ENCODE results near the gene OR1K1. TPM values are rescaled to one million over a fixed set of nuclear protein-coding genes. Genes with fewer than 3 reads are reported as not detected.
A peak's percentile ranks its signal among the peaks of the same experiment; 100 is the strongest.

The OR1K1 gene
- polyA plus RNA-seq, 2 of the 4 experiments (the other 2 are of a cell fraction) = not detected

GRCh38 chr9:122846371-122846940, 46.5 kb downstream of the OR1K1 start:
- Histone ChIP-seq H3K4me3 (no peak overlapping the region), H3K4me2 (no peak overlapping the region), H3K4me1 (no peaks in the 10 kb centered on the region), H3K9me3 (no peaks in the 10 kb centered on the region), H3K27ac (no peak overlapping the region)
- TF ChIP-seq PBX3 (IDR thresholded peaks at IDR 0.05) (no peak), HMGXB4 (CRISPR knock-in tag; IDR thresholded peaks at IDR 0.05; ENCODE audit: borderline replicate concordance) (no peak), SREBF2 (IDR thresholded peaks at IDR 0.05) (no peak), RCOR1 (IDR thresholded peaks at IDR 0.05; ENCODE audit: low read depth, low read length) (no peak), NPAS2 (CRISPR knock-in tag; IDR thresholded peaks at IDR 0.05; ENCODE audit: borderline replicate concordance) (no peak), RFX5 (IDR thresholded peaks at IDR 0.05) (no peak), GATA3 (IDR thresholded peaks at IDR 0.05; ENCODE audit: borderline replicate concordance) (no peak), ESRRA (IDR thresholded peaks at IDR 0.05; ENCODE audit: borderline replicate concordance, low read length) (no peak), RAD21 (conservative IDR thresholded peaks at IDR 0.05 in 1 of 2, IDR thresholded peaks at IDR 0.05 in 1 of 2) (no peak), CBX2 (IDR thresholded peaks at IDR 0.05; ENCODE audit: borderline replicate concordance, low read depth) (no peak), FOXS1 (CRISPR knock-in tag; IDR thresholded peaks at IDR 0.05) (no peak), POLR2A (IDR thresholded peaks at IDR 0.05; ENCODE audit: low read length) (no peak), FOSB (CRISPR knock-in tag; IDR thresholded peaks at IDR 0.05) (no peak), SMC3 (IDR thresholded peaks at IDR 0.05) (no peak), ATOH8 (CRISPR knock-in tag; IDR thresholded peaks at IDR 0.05; ENCODE audit: low read depth) (no peak), HDAC2 (IDR thresholded peaks at IDR 0.05) (no peak), E2F6 (IDR thresholded peaks at IDR 0.05; ENCODE audit: borderline replicate concordance, low read depth) (no peak), CEBPB (IDR thresholded peaks at IDR 0.05) (no peak), EHMT2 (IDR thresholded peaks at IDR 0.05; ENCODE audit: low read depth) (no peak), HOXB5 (CRISPR knock-in tag; IDR thresholded peaks at IDR 0.05) (no peak)
- 92% methylated on average over 5 of the region's 5 CpGs for WGBS (ENCODE audit: missing lambda C conversion rate)
- ChIA-PET CTCF (no interaction called here), POLR2A (no interaction called here)
- ATAC-seq = no peak
- DNase-seq (ENCODE audit: low read depth in 1 of 2, low spot score in 1 of 2) = no peak
- no peak for FAIRE-seq

GRCh38 chr9:122848256-122848943, 48.5 kb downstream of the OR1K1 start:
- DNase-seq (ENCODE audit: low read depth in 1 of 2, low spot score in 1 of 2) (no peak), FAIRE-seq (no peak), ATAC-seq (no peak)
- no peaks in the 10 kb centered on the region for H3K4me1 ChIP-seq
- H3K27ac ChIP-seq = no peak overlapping the region
- ChIA-PET CTCF (no interaction called here), POLR2A (no interaction called here)
- no peaks in the 10 kb centered on the region for H3K9me3 ChIP-seq
- 50% methylated on average over 2 of the region's 2 CpGs for WGBS (ENCODE audit: missing lambda C conversion rate)
- TF ChIP-seq CHD4 (IDR thresholded peaks at IDR 0.05; ENCODE audit: borderline replicate concordance) (no peak), KDM5A (IDR thresholded peaks at IDR 0.05) (no peak), MAFK (IDR thresholded peaks at IDR 0.05; ENCODE audit: partially characterized antibody) (peak; percentile 71)
- no peak overlapping the region for H3K4me3 ChIP-seq
- H3K4me2 ChIP-seq = no peak overlapping the region

Other genes with a start within 250 kb of the OR1K1 start
- not detected in 2 replicates for gene OR1N2, start 247.0 kb upstream of the OR1K1 start, polyA plus RNA-seq (2011; rRNA removed)
- gene OR1N2, start 247.0 kb upstream of the OR1K1 start, polyA plus RNA-seq (2017; fragmentation: RNase III; extraction: RNeasy Plus Mini Kit Qiagen cat#74134 plus additional on column Dnase treatment) = not detected in 3 replicates
- 0.05 TPM in 2 replicates for gene OR1L8, start 216.7 kb upstream of the OR1K1 start, polyA plus RNA-seq (2011; rRNA removed)
- gene OR1L8, start 216.7 kb upstream of the OR1K1 start, polyA plus RNA-seq (2017; fragmentation: RNase III; extraction: RNeasy Plus Mini Kit Qiagen cat#74134 plus additional on column Dnase treatment) = not detected in 3 replicates
- gene OR1Q1, start 185.4 kb upstream of the OR1K1 start, polyA plus RNA-seq (2011; rRNA removed) = 0.28 and 0.50 TPM in 2 replicates
- gene OR1Q1, start 185.4 kb upstream of the OR1K1 start, polyA plus RNA-seq (2017; fragmentation: RNase III; extraction: RNeasy Plus Mini Kit Qiagen cat#74134 plus additional on column Dnase treatment) = 0.10 to 0.11 TPM in 2 of 3 replicates, not detected in the other
- not detected in 2 replicates for gene OR1B1, start 142.5 kb upstream of the OR1K1 start, polyA plus RNA-seq (2011; rRNA removed)
- not detected in 3 replicates for gene OR1B1, start 142.5 kb upstream of the OR1K1 start, polyA plus RNA-seq (2017; fragmentation: RNase III; extraction: RNeasy Plus Mini Kit Qiagen cat#74134 plus additional on column Dnase treatment)
- gene OR1L1, start 138.4 kb upstream of the OR1K1 start, polyA plus RNA-seq (2011; rRNA removed) = not detected in 2 replicates
- gene OR1L1, start 138.4 kb upstream of the OR1K1 start, polyA plus RNA-seq (2017; fragmentation: RNase III; extraction: RNeasy Plus Mini Kit Qiagen cat#74134 plus additional on column Dnase treatment) = not detected in 3 replicates
- gene OR1L3, start 125.0 kb upstream of the OR1K1 start, polyA plus RNA-seq (2011; rRNA removed) = not detected in 2 replicates
- not detected in 3 replicates for gene OR1L3, start 125.0 kb upstream of the OR1K1 start, polyA plus RNA-seq (2017; fragmentation: RNase III; extraction: RNeasy Plus Mini Kit Qiagen cat#74134 plus additional on column Dnase treatment)
- not detected in 2 replicates for gene OR1L4, start 76.1 kb upstream of the OR1K1 start, polyA plus RNA-seq (2011; rRNA removed)
- not detected in 3 replicates for gene OR1L4, start 76.1 kb upstream of the OR1K1 start, polyA plus RNA-seq (2017; fragmentation: RNase III; extraction: RNeasy Plus Mini Kit Qiagen cat#74134 plus additional on column Dnase treatment)
- not detected in 2 replicates for gene OR1L6, start 57.8 kb upstream of the OR1K1 start, polyA plus RNA-seq (2011; rRNA removed)
- gene OR1L6, start 57.8 kb upstream of the OR1K1 start, polyA plus RNA-seq (2017; fragmentation: RNase III; extraction: RNeasy Plus Mini Kit Qiagen cat#74134 plus additional on column Dnase treatment) = not detected in 3 replicates
- not detected in 2 replicates for gene OR5C1, start 11.2 kb upstream of the OR1K1 start, polyA plus RNA-seq (2011; rRNA removed)
- not detected in 3 replicates for gene OR5C1, start 11.2 kb upstream of the OR1K1 start, polyA plus RNA-seq (2017; fragmentation: RNase III; extraction: RNeasy Plus Mini Kit Qiagen cat#74134 plus additional on column Dnase treatment)
- gene PDCL, start 28.5 kb downstream of the OR1K1 start, polyA plus RNA-seq (2011; rRNA removed) = 14.2 and 18.8 TPM in 2 replicates
- gene PDCL, start 28.5 kb downstream of the OR1K1 start, polyA plus RNA-seq (2017; fragmentation: RNase III; extraction: RNeasy Plus Mini Kit Qiagen cat#74134 plus additional on column Dnase treatment) = 21.1 to 28.1 TPM (median 25.8 TPM) in 3 replicates
- gene RC3H2, start 105.2 kb downstream of the OR1K1 start, polyA plus RNA-seq (2011; rRNA removed) = 42.5 and 43.6 TPM in 2 replicates
- 15.1 to 16.1 TPM (median 15.7 TPM) in 3 replicates for gene RC3H2, start 105.2 kb downstream of the OR1K1 start, polyA plus RNA-seq (2017; fragmentation: RNase III; extraction: RNeasy Plus Mini Kit Qiagen cat#74134 plus additional on column Dnase treatment)
- gene ZBTB6, start 113.2 kb downstream of the OR1K1 start, polyA plus RNA-seq (2011; rRNA removed) = 10.0 and 10.3 TPM in 2 replicates
- 7.7 to 9.0 TPM (median 8.9 TPM) in 3 replicates for gene ZBTB6, start 113.2 kb downstream of the OR1K1 start, polyA plus RNA-seq (2017; fragmentation: RNase III; extraction: RNeasy Plus Mini Kit Qiagen cat#74134 plus additional on column Dnase treatment)
- 9.0 and 9.3 TPM in 2 replicates for gene ZBTB26, start 131.4 kb downstream of the OR1K1 start, polyA plus RNA-seq (2011; rRNA removed)
- 3.6 to 4.3 TPM (median 4.0 TPM) in 3 replicates for gene ZBTB26, start 131.4 kb downstream of the OR1K1 start, polyA plus RNA-seq (2017; fragmentation: RNase III; extraction: RNeasy Plus Mini Kit Qiagen cat#74134 plus additional on column Dnase treatment)
- gene RABGAP1, start 140.9 kb downstream of the OR1K1 start, polyA plus RNA-seq (2011; rRNA removed) = 39.9 and 52.9 TPM in 2 replicates
- gene RABGAP1, start 140.9 kb downstream of the OR1K1 start, polyA plus RNA-seq (2017; fragmentation: RNase III; extraction: RNeasy Plus Mini Kit Qiagen cat#74134 plus additional on column Dnase treatment) = 17.5 to 17.8 TPM (median 17.5 TPM) in 3 replicates
- gene GPR21, start 233.5 kb downstream of the OR1K1 start, polyA plus RNA-seq (2011; rRNA removed) = 0.13 and 0.38 TPM in 2 replicates
- gene GPR21, start 233.5 kb downstream of the OR1K1 start, polyA plus RNA-seq (2017; fragmentation: RNase III; extraction: RNeasy Plus Mini Kit Qiagen cat#74134 plus additional on column Dnase treatment) = not detected in 3 replicates

Data from A549 (cell line).